Trophoblast cell (in vitro differentiated cells and primary cell): ENCODE measurements around the gene ENTHD1.

Experiments
- DNase-seq, 2 donors: peaks; one replicate each; pipeline ENCODE4 v3.0.0-alpha.2; 2016
- H2AFZ ChIP-seq: 2 replicates; pipeline ENCODE4 v1.6.1; 2013; ENCODE audit warnings: low read length, moderate library complexity, mild to moderate bottlenecking; ENCODE audit not compliant: insufficient read depth, poor library complexity
- H2AK5ac ChIP-seq: 2 replicates; pipeline ENCODE4 v1.6.1; 2013; ENCODE audit warnings: mild to moderate bottlenecking, low read length
- H2BK120ac ChIP-seq: 2 replicates; pipeline ENCODE4 v1.6.1; 2013; ENCODE audit warnings: low read length, mild to moderate bottlenecking, moderate library complexity; ENCODE audit not compliant: insufficient read depth, poor library complexity
- H2BK12ac ChIP-seq: 2 replicates; pipeline ENCODE4 v1.6.1; 2013; ENCODE audit warnings: mild to moderate bottlenecking, low read length, moderate library complexity
- H2BK5ac ChIP-seq: 2 replicates; pipeline ENCODE4 v1.6.1; 2013; ENCODE audit warnings: low read length, low read depth, moderate library complexity, mild to moderate bottlenecking; ENCODE audit not compliant: poor library complexity
- H3K14ac ChIP-seq: 2 replicates; pipeline ENCODE4 v1.6.1; 2013; ENCODE audit warnings: mild to moderate bottlenecking, low read length
- H3K18ac ChIP-seq: 2 replicates; pipeline ENCODE4 v1.6.1; 2013; ENCODE audit warnings: mild to moderate bottlenecking, low read length
- H3K23ac ChIP-seq: 2 replicates; pipeline ENCODE4 v1.6.1; 2013; ENCODE audit warnings: low read length
- H3K27ac ChIP-seq: 2 replicates; pipeline ENCODE4 v1.5.1; 2013; ENCODE audit warnings: low read depth, mild to moderate bottlenecking, inconsistent platforms, low read length, moderate library complexity
- H3K27me3 ChIP-seq: 2 replicates; pipeline ENCODE4 v1.6.1; 2013; ENCODE audit warnings: inconsistent platforms, mild to moderate bottlenecking, low read length, moderate library complexity; ENCODE audit not compliant: insufficient read depth
- H3K36me3 ChIP-seq, 2 experiments: 1 replicate in 1 of 2; 2 replicates in 1 of 2; pipeline ENCODE4 v1.6.1; 2013; ENCODE audit warnings: low read length in 2 of 2, mild to moderate bottlenecking in 2 of 2, moderate library complexity in 1 of 2; ENCODE audit not compliant: insufficient read depth in 2 of 2, control insufficient read depth in 1 of 2
- H3K4ac ChIP-seq: 2 replicates; pipeline ENCODE4 v1.6.1; 2013; ENCODE audit warnings: low read depth, mild to moderate bottlenecking, low read length, moderate library complexity
- H3K4me1 ChIP-seq, 2 experiments: 1 replicate in 1 of 2; 2 replicates in 1 of 2; pipeline ENCODE4 v1.6.1; 2013; ENCODE audit warnings: low read length in 2 of 2, mild to moderate bottlenecking in 2 of 2, moderate library complexity in 1 of 2; ENCODE audit not compliant: insufficient read depth in 2 of 2, control insufficient read depth in 1 of 2
- H3K4me2 ChIP-seq: 2 replicates; pipeline ENCODE4 v1.6.1; 2013; ENCODE audit warnings: inconsistent platforms, mild to moderate bottlenecking, low read length, moderate library complexity
- H3K4me3 ChIP-seq: 2 replicates; pipeline ENCODE4 v1.5.1; 2013; ENCODE audit warnings: mild to moderate bottlenecking, low read depth, low read length, inconsistent platforms
- H3K79me1 ChIP-seq: one replicate; pipeline ENCODE4 v1.6.1; 2013; ENCODE audit warnings: low read length
- H3K79me2 ChIP-seq: 2 replicates; pipeline ENCODE4 v1.6.1; 2013; ENCODE audit warnings: low read length, mild to moderate bottlenecking; ENCODE audit not compliant: control insufficient read depth, insufficient read depth, poor library complexity
- H3K9ac ChIP-seq: 2 replicates; pipeline ENCODE4 v1.6.1; 2013; ENCODE audit warnings: mild to moderate bottlenecking, low read length
- H3K9me3 ChIP-seq: 2 replicates; pipeline ENCODE4 v1.6.1; 2013; ENCODE audit warnings: low read depth, mild to moderate bottlenecking, control low read depth, inconsistent platforms, low read length; ENCODE audit not compliant: insufficient read depth
- H4K12ac ChIP-seq: 2 replicates; pipeline ENCODE4 v1.6.1; 2013; ENCODE audit warnings: low read depth, mild to moderate bottlenecking, low read length, moderate library complexity
- H4K8ac ChIP-seq: 2 replicates; pipeline ENCODE4 v1.6.1; 2013; ENCODE audit warnings: low read depth, mild to moderate bottlenecking, low read length, moderate library complexity
- H4K91ac ChIP-seq: one replicate; pipeline ENCODE4 v1.6.1; 2013; ENCODE audit warnings: low read depth, mild to moderate bottlenecking, low read length, moderate library complexity
- WGBS: extraction: QIAGEN DNeasy Blood & Tissue Kit; methylation state at CpG from one replicate; pipeline ENCODE4 v1.1.7; 2013; ENCODE audit warnings: missing lambda C conversion rate; ENCODE audit not compliant: insufficient read length, insufficient coverage; ENCODE audit errors: extremely low coverage; 5-methylcytosine and 5-hydroxymethylcytosine counted together

The ENTHD1 gene

DNA sequence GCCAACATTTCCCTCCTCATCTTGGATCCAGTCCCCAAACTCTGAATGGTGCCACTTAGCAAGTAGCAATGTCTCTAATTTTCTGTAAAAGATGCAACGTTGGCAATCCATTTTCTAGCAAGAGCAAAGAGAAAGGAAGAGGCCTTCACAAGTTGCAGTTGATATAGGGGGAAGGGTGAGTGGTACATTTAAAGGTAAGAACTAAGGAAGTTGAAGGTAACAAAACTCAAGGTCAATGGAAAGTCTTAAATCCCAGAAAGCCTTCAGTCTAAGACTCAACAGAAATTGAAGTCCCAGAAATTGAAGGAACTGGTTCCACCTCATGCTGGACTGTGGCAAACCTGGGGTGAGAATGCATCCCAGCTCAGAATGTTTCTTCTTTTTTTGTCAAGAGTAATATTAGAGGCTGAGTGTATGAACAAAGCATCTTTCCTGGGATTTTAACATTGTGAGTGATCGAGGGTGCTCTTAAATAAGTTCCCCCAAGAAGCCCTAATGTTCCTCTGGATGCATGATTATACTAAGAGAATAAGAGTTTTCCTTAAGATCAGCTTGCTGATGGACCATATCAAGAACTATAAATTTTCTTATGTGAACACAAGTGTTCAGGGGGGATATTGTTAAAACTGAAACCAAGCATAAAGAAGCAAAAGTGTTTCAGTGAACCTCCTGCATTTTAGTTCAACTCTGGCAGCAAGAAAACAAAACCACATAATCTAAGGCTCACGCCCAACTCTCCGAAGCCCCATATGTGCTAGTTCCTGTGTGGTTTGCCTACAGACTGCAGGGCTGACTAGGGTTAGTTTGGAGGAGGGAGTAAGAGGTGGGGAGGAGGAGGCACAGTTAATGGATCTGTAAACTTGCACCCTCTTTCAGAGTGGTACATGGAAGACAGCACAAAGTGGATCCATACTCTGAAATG, 7.0 kb upstream of the ENTHD1 start, which contains the start of gene GRAP2:
GRAP2 (plus strand) TSS at position 779 of the 922 bp plus-strand sequence. CDS start 46,023 bp downstream, outside the sequence.
- Histone ChIP-seq H3K9me3 (no peaks in the 10 kb centered on the region), H3K9ac (no peak within 1 kb of the TSS), H2AK5ac (no peak within 1 kb of the TSS), H3K36me3 (no peaks in the 10 kb centered on the region), H3K14ac (no peak within 1 kb of the TSS), H3K27me3 (no peaks in the 10 kb centered on the region), H3K79me1 (no peaks in the 10 kb centered on the region), H3K18ac (no peak within 1 kb of the TSS), H3K4ac (no peak within 1 kb of the TSS), H3K4me2 (no peak within 1 kb of the TSS), H2BK12ac (no peak within 1 kb of the TSS), H2AFZ (no peak within 1 kb of the TSS), H3K23ac (no peak within 1 kb of the TSS), H2BK120ac (no peak within 1 kb of the TSS), H3K4me3 (no peak within 1 kb of the TSS), H3K27ac (no peak within 1 kb of the TSS), H4K91ac (no peak within 1 kb of the TSS), H2BK5ac (no peak within 1 kb of the TSS), H4K12ac (no peak within 1 kb of the TSS), H4K8ac (no peak within 1 kb of the TSS), H3K79me2 (no peaks in the 10 kb centered on the region), H3K4me1 (no peaks in the 10 kb centered on the region)
- no CpG with 5 or more reads among the region's 4 CpGs for WGBS
- no peak for DNase-seq

DNA sequence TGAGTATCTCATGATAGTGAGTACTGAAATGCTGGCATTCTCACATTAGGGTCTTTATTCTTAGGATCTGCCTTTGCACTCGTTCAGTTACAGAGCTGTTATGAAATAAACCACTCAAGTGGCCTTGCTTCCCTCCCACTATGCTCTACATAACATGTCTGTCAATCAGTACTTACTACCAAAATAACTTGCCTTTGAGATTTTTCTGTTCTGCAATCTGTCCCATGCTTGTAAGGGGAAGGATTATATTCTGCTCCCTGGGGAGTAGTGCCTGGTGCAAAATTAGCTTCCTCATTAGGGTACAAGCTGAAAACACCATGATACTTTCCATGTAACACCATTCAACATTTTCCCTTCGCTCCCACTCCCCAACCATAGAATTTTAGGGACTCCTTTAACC, 5.4 kb upstream of the ENTHD1 start:
- WGBS, result 100% methylated on average over 1 of the region's 2 CpGs
- H3K4me3 ChIP-seq, result no peak overlapping the region

DNA sequence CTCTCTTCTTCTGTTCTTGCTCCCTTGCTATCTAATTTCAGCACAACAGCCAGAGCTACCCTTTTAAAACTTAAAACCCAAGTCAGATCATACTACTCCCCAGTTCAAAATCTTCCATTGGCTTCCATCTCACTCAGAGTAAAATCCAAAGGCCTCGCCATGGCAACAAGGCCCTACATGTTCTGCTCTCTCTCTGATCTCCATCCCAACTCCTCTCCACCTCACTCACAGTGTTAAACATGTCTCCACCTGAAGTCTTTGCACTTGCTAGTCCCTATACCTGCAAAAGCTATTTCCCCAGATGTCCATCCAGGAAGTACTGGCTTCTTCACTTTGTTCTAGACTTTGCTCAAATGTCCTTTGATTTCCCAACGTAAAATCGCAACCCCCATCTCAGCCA, 4.3 kb upstream of the ENTHD1 start:
- H3K4me3 ChIP-seq, result no peak overlapping the region
- no peak overlapping the region for H3K4ac ChIP-seq
- H3K79me2 ChIP-seq, result no peaks in the 10 kb centered on the region
- H3K36me3 ChIP-seq, result no peaks in the 10 kb centered on the region
- no peak overlapping the region for H3K23ac ChIP-seq
- no peak overlapping the region for H2AK5ac ChIP-seq
- WGBS, result no CpG with 5 or more reads among the region's 3 CpGs
- no peaks in the 10 kb centered on the region for H3K27me3 ChIP-seq
- no peak for DNase-seq
- H3K9me3 ChIP-seq, result no peaks in the 10 kb centered on the region
- no peak overlapping the region for H3K18ac ChIP-seq
- H3K4me1 ChIP-seq, result no peaks in the 10 kb centered on the region
- H2BK12ac ChIP-seq, result no peak overlapping the region
- no peak overlapping the region for H3K27ac ChIP-seq
- no peak overlapping the region for H2BK5ac ChIP-seq
- no peak overlapping the region for H2AFZ ChIP-seq
- no peak overlapping the region for H4K8ac ChIP-seq
- no peak overlapping the region for H3K9ac ChIP-seq
- H2BK120ac ChIP-seq, result no peak overlapping the region
- no peak overlapping the region for H4K91ac ChIP-seq
- H3K4me2 ChIP-seq, result no peak overlapping the region
- no peak overlapping the region for H3K14ac ChIP-seq
- no peak overlapping the region for H4K12ac ChIP-seq
- H3K79me1 ChIP-seq, result no peaks in the 10 kb centered on the region

More for the DNA sequence above, 5.4 kb upstream of the ENTHD1 start:
- no peaks in the 10 kb centered on the region for H3K36me3 ChIP-seq
- no peak overlapping the region for H4K8ac ChIP-seq
- no peak overlapping the region for H3K27ac ChIP-seq
- no peak for DNase-seq
- H3K4me1 ChIP-seq, result no peaks in the 10 kb centered on the region
- no peak overlapping the region for H3K4ac ChIP-seq
- H3K4me2 ChIP-seq, result no peak overlapping the region
- H4K12ac ChIP-seq, result no peak overlapping the region
- no peaks in the 10 kb centered on the region for H3K79me1 ChIP-seq
- no peak overlapping the region for H3K9ac ChIP-seq
- H3K9me3 ChIP-seq, result no peaks in the 10 kb centered on the region
- no peaks in the 10 kb centered on the region for H3K79me2 ChIP-seq
- H2AK5ac ChIP-seq, result no peak overlapping the region
- H3K18ac ChIP-seq, result no peak overlapping the region
- no peak overlapping the region for H3K14ac ChIP-seq
- H3K23ac ChIP-seq, result peak overlapping the region; percentile 80
- H2AFZ ChIP-seq, result no peak overlapping the region
- no peak overlapping the region for H2BK12ac ChIP-seq
- H3K27me3 ChIP-seq, result no peaks in the 10 kb centered on the region
- no peak overlapping the region for H4K91ac ChIP-seq
- H2BK5ac ChIP-seq, result no peak overlapping the region
- H2BK120ac ChIP-seq, result no peak overlapping the region

DNA sequence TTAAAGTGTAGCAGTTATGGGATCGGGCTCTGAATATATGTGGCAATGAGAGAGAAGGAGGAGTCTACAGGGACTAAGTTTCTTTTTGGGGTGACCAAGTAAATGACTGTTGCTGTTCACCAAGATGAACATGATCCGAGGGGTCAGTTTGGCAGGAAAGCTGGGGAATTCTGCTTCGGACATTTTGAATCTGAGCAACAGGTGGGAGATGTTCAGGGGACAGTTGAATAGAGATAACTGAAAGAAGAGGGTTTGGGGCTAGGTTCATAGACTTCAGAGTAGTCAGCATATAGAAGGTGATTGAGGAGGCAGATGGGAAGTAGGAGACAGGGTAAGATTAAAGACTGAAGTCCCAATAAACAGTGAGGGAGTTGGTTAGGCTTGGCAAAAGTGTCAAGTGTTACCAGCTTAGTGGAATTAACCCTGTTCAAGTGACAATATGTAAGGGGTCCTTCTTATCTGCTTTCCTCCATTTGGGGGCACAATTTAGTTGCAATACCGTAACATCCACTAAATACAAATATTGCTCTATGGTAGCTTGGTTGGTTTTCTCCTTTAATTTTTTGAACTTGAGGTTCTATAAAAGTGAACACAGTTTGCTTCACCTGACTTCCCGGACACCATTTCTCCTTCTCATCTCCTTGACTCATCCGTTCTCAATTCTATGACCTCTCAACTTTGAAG, 2.9 kb upstream of the ENTHD1 start:
- no peaks in the 10 kb centered on the region for H3K79me1 ChIP-seq
- no peaks in the 10 kb centered on the region for H3K36me3 ChIP-seq
- no peak overlapping the region for H3K4me3 ChIP-seq
- no peak overlapping the region for H4K8ac ChIP-seq
- H2BK12ac ChIP-seq, result no peak overlapping the region
- H3K4me1 ChIP-seq, result no peaks in the 10 kb centered on the region
- no peak overlapping the region for H3K27ac ChIP-seq
- H3K9me3 ChIP-seq, result no peaks in the 10 kb centered on the region
- no CpG with 5 or more reads among the region's 6 CpGs for WGBS
- H3K9ac ChIP-seq, result no peak overlapping the region
- no peak overlapping the region for H2AFZ ChIP-seq
- H3K4ac ChIP-seq, result no peak overlapping the region
- H3K23ac ChIP-seq, result no peak overlapping the region
- no peak overlapping the region for H3K14ac ChIP-seq
- no peak overlapping the region for H2BK5ac ChIP-seq
- H3K27me3 ChIP-seq, result no peaks in the 10 kb centered on the region
- H3K79me2 ChIP-seq, result no peaks in the 10 kb centered on the region
- H3K18ac ChIP-seq, result no peak overlapping the region
- no peak overlapping the region for H3K4me2 ChIP-seq
- H2AK5ac ChIP-seq, result no peak overlapping the region
- H2BK120ac ChIP-seq, result no peak overlapping the region
- DNase-seq, result no peak
- no peak overlapping the region for H4K12ac ChIP-seq
- H4K91ac ChIP-seq, result no peak overlapping the region
